ENCODE data around the gene ZNF580.

Gene ZNF580

GRCh38 chr19:55640577-55641425, at the start of gene ZNF580:
ZNF580 (plus strand) TSS chr19:55641002; CDS start chr19:55642509, 1,507 bp downstream.
- DNase-seq (ENCODE audit: low spot score) = peak; percentile 84

GRCh38 chr19:55591555-55591954, 49.2 kb upstream of the ZNF580 start:
- DNase-seq (ENCODE audit: low spot score) = no peak

GRCh38 chr19:55592391-55593090, 48.3 kb upstream of the ZNF580 start:
- DNase-seq (ENCODE audit: low spot score) = no peak

- no peak for DNase-seq (ENCODE audit: low spot score)
These were observed 47.6 kb upstream of the ZNF580 start for GRCh38 chr19:55593096-55593772.

- no peak for DNase-seq (ENCODE audit: low spot score)
These were observed 45.7 kb upstream of the ZNF580 start for GRCh38 chr19:55594996-55595545.

- DNase-seq (ENCODE audit: low spot score) = no peak
These were observed 44.5 kb upstream of the ZNF580 start for GRCh38 chr19:55596304-55596703.

GRCh38 chr19:55597501-55597921, 43.3 kb upstream of the ZNF580 start:
- DNase-seq (ENCODE audit: low spot score) = no peak

GRCh38 chr19:55598034-55598433, 42.8 kb upstream of the ZNF580 start:
- DNase-seq (ENCODE audit: low spot score) = peak; percentile 19

- DNase-seq (ENCODE audit: low spot score) = peak; percentile 76
These were observed 41.9 kb upstream of the ZNF580 start for GRCh38 chr19:55598719-55599467.

- DNase-seq (ENCODE audit: low spot score) = peak; percentile 68
These were observed 41.3 kb upstream of the ZNF580 start, which contains the start of gene FIZ1 for GRCh38 chr19:55599468-55599841. FIZ1 (minus strand) TSS chr19:55599517; CDS start chr19:55597865, 1,652 bp downstream.

GRCh38 chr19:55599842-55600661, 40.8 kb upstream of the ZNF580 start, which contains the start of gene ZNF524:
ZNF524 (plus strand) TSS chr19:55600288; CDS start chr19:55602113, 1,825 bp downstream.
- DNase-seq (ENCODE audit: low spot score) = peak; percentile 71

- DNase-seq (ENCODE audit: low spot score) = no peak
These were observed 40.2 kb upstream of the ZNF580 start for GRCh38 chr19:55600662-55601028.

GRCh38 chr19:55601084-55601483, 39.7 kb upstream of the ZNF580 start:
- no peak for DNase-seq (ENCODE audit: low spot score)

- no peak for DNase-seq (ENCODE audit: low spot score)
These were observed 38.4 kb upstream of the ZNF580 start for GRCh38 chr19:55602104-55603001.

GRCh38 chr19:55603115-55603514, 37.7 kb upstream of the ZNF580 start:
- no peak for DNase-seq (ENCODE audit: low spot score)

- DNase-seq (ENCODE audit: low spot score) = no peak
These were observed 37.1 kb upstream of the ZNF580 start for GRCh38 chr19:55603581-55604292.

- peak; percentile 87 for DNase-seq (ENCODE audit: low spot score)
These were observed 35.6 kb upstream of the ZNF580 start for GRCh38 chr19:55605207-55605636.

- peak; percentile 81 for DNase-seq (ENCODE audit: low spot score)
These were observed 34.9 kb upstream of the ZNF580 start, which contains the start of gene ZNF865 for GRCh38 chr19:55605637-55606470. ZNF865 (plus strand) TSS chr19:55605647; CDS start chr19:55613619, 7,972 bp downstream.
